SW480 (cell line): Measurements from ENCODE around the gene PARP9.

ENCODE experiments used
- DNase-seq: peaks from one replicate; pipeline ENCODE4 v3.0.0-alpha.2; 2016; ENCODE audit warnings: low spot score

PARP9 gene

DNA sequence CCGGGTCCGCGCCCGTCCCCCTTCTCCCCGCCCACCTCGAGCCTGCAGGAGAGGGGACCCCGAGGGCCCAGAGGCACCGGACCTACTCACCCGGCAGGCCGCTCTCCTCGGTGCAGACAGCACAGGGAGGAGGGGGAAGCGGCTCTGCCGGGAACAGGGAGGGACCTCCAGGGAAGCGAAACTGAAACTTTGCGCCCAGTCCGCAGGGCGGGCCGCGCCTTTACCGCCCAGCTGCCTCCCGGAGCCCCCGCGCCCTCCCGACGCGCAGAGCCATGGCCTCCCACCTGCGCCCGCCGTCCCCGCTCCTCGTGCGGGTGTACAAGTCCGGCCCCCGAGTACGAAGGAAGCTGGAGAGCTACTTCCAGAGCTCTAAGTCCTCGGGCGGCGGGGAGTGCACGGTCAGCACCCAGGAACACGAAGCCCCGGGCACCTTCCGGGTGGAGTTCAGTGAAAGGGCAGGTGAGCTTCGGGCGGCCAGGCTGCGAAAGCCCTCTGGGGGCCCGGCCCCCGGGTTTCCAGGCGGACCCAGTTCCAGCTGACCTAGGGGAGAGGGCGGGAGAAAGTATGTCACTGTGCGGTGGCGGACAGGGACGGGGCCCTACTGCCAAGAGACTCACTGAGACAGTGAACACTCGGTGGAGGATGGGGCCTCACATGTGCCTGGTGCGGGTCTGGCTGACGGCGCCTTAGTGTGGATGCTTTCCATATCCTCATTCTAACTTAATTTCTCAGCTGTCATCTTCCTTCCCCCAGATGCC, at the start of gene PARP9, which contains the start of gene DTX3L:
PARP9 (minus strand) TSS at position 146 of the 758 bp plus-strand sequence. CDS start 4,680 bp downstream, outside the sequence.
DTX3L (plus strand) TSS at position 184 of the 758 bp plus-strand sequence; CDS start at position 273, 89 bp downstream.
- DNase-seq: peak; percentile 79

DNA sequence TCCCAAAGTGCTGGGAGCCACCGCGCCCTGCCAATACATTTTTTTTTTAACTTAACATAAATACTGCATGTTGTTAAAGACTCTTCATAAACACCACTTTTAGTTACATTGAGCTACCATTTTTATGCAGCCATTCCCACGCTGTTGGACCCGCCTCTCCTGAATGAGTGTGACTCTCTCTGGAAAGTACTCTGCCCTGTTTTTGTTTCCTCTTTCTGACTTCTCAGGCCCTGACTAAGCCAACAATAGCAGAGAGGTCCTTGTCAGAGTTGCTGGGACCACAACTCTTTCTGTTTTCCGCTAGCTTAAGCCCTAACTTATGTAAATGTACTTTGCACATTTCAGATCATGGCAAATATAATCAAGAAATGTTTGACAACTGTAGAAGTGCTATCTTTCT, 48.6 kb upstream of the PARP9 start:
- DNase-seq: no peak

DNA sequence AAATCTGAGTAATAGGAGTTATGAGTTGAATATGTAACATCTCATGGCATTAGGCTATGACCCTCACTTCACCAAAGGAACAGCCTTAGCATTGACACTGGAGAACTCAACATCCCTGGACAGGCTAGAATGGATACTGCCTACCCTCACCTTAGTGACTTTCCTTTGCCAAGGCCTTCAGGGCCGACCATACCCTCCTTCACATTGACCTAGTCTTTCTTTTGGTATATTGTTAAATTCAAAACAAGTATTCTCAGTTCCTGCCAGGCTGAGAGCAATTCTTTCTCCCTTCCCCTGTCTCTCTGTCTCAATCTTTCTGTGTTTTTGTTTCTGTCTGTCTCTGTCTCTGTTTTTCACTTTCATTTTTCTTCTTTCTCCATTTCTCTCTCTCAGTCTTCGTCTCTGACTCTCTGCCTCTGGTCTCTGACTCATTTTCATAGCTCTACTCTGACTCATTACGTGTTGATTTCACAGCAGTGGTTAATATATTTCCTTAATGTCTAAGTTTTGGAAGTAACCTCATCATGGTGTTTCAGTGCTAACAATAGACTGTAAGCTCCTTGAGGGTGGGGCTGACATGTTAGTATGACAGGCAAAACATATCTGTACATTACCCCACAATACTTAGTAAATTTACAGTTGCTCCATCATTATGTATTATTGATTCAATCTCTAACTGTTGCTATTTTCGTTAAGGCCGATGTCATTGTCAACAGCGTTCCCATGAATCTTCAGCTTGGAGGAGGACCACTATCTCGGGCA, 45.9 kb upstream of the PARP9 start:
- DNase-seq: peak; percentile 39

- no peak for DNase-seq
Measured at GRCh38 chr3:122608916-122609315, 44.8 kb upstream of the PARP9 start.

DNA sequence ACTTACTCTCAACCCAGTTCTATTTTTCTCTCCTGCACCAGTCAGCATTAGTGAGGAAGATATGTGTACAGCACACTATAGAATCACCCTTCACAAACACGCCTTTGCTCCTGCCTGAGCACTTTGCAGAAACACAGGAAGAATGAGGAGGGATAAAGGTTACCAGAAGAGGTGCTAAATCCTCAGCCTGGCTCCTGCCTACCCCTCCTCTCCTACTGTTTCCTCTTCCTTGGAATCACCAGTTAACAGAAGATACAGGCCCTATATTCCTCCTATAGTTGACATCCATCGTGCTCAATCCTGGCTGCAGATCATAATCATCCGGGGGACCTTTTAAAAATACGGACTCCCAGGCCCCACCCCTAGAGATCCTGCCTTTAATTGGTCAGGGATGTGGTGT, 42.2 kb upstream of the PARP9 start:
- no peak for DNase-seq

DNA sequence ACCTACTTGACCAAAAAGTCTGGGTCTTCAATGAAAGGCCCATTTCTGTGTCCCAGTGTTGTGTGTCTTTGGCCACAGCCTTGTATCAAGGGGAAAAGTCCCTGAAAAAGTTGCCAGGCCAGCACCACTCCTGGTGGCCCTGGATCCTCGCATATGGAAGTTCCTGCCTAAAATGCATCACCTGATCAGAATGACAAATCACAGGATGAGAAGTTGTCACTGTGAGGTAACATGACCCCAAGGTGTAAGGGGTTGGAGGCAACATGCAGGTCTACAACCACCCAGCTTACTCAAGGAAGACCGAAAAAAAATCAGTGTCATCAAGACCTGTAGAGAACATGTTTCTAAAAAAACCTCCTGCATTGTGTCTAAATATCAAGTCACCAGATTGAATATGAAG, 39.0 kb upstream of the PARP9 start:
- no peak for DNase-seq

DNA sequence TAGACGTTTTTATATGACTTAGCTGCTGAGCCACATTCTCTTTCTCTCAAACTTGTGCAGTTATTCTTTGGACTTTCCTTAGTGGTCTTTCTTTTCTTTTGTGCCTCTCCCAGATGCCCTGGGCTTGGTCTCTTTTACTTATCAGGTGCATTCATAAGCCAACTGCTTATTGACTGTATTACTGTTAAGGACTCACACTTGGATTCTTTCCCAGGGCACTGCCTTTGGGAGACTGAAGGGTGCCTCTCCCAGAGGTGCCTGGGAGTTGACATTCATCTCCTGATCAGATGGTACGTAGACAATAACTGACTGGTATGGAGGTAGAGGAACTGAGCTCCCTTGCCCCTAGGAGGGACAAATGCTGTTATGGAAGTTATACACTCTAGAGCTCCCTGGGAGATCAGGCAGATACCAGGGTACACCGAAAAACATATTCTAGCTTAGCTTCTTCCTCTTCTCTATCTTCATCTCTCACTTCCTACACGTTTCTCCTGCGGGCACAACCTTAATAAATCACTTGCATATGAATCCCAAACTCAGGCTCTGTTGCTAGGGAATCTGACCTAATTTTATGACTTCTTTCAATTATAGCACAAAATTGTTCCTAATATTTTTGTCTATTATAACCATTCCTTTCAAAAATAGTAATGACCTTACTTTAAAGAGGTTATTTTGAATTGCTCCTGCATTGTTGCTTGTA, 38.1 kb upstream of the PARP9 start:
- DNase-seq: no peak

DNA sequence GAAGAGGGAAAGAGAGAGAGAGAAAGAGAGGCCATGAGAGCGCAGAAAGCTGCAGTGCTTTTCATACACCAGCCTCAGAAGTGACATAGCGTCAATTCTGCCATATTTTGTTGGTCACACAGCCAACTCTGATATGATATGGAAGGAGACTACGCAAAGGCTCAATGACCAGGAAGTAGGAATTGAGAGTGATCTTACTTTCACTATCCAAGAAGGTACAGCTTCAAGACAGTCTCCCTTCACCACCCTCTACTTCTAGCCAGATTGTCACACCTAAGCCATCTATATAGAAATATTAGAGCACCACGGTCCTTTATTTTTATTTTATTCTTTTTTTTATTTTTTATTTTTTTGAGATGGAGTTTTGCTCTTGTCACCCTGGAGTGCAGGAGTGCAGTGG, 34.5 kb upstream of the PARP9 start:
- no peak for DNase-seq

DNA sequence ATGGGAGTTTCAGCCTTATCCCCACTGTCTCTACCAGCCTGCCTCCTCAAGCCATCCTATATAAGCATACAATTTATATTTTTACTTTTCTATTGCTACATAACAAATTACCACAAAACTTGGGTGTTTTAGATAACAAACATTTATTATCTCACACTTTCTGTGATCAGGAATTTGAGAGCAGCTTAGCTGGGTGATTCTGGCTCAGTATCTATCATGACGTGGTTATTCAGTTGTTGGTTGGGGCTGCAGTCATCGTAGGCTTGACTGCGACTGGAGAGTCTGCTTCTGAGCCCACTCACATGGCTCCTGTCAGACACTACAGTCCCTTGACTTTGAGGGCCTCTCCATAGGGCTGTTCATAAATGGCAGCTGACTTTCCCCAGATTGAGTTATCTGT, 34.1 kb upstream of the PARP9 start:
- DNase-seq: no peak

GRCh38 chr3:122594025-122594424, 29.9 kb upstream of the PARP9 start:
- DNase-seq: no peak

GRCh38 chr3:122590610-122591009, 26.5 kb upstream of the PARP9 start:
- DNase-seq: no peak

DNA sequence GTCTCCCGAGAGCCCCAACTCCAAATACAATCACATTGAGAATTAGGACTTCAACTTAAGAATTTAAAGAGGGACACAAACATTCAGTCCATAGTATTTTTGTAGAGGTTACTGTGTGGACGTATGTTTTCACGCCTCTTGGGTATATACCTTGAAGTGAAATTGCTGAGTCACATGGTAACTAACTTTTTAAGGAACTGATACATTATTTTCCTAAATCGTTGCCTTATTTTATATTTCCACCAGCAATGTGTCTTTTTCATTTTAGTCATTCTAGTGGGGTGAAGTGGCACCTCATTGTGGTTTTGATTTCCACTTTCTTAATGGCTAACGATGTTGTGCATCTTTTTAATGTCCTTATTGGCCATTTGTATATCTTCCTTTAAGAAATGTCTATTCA, 25.2 kb upstream of the PARP9 start:
- DNase-seq: no peak

GRCh38 chr3:122587572-122587971, 23.5 kb upstream of the PARP9 start:
- no peak for DNase-seq

- no peak for DNase-seq
Measured at GRCh38 chr3:122586773-122587485, 22.8 kb upstream of the PARP9 start.

DNA sequence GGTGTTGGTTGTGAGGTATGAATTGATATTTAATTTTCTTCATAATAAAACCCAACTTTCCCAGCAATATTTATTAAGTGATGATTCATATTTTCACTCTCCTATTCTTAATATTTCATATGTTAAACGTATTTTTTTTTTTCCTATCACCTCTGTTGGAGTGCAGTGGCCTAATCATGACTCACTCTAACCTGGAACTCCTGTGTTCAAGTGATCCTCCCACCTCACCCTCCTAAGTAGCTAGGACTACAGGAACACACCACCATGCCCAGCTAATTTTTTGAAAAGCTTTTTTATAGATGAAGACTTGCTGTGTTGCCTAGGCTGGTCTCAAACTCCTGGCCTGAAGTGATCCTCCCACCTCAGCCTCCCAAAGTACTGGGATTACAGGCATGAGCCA, 22.0 kb upstream of the PARP9 start:
- no peak for DNase-seq

GRCh38 chr3:122582390-122582789, 18.3 kb upstream of the PARP9 start:
- no peak for DNase-seq

- DNase-seq: no peak
Measured at GRCh38 chr3:122581622-122582021, 17.5 kb upstream of the PARP9 start.

GRCh38 chr3:122580470-122580869, 16.4 kb upstream of the PARP9 start:
- no peak for DNase-seq

GRCh38 chr3:122578069-122578740, 14.1 kb upstream of the PARP9 start:
- no peak for DNase-seq

DNA sequence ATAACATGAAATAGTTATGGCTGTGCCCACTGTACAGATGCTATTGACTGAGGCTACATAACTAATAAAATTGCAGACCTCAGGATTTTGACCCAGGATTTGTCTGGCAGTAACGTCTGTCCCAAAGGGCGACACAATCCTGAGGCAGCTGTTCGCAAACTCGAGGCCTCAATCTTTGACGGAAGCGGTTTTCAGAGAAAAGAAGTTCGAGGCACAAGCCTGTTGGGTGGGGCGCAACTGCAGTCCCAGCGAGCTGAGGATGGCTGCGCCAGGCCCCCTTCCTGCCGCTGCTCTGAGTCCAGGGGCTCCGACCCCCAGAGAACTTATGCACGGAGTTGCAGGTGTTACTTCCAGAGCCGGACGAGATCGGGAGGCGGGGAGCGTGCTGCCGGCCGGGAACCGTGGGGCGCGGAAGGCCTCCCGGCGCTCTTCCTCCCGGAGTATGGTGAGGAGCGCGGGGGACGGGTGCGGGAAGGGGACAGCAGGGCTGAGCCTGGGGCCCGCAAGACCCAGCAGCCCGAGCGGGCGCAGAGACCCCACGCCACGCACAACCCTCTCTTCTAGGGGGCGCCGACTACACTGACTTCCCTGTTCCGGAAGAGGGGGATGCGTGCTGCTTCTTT, 13.4 kb upstream of the PARP9 start, which contains the start of gene PARP15:
PARP15 (plus strand) TSS at position 242 of the 623 bp plus-strand sequence; CDS start at position 260, 18 bp downstream.
- no peak for DNase-seq
